ENCODE data around the gene TNRC6C. TPM values are rescaled to one million over a fixed set of nuclear protein-coding genes. Genes with fewer than 3 reads are reported as not detected.
A peak's percentile ranks its signal among the peaks of the same experiment; 100 is the strongest.

The TNRC6C gene
- total and polyA plus RNA-seq, 9 of the 15 experiments (the other 6 are each of a cell fraction or from before 2014, with no cell fraction given) = 0.20 to 4.9 (median 2.3) TPM

GRCh38 chr17:78146471-78146869, 188.0 kb downstream of the TNRC6C start:
- no TSS peak for BruUV-seq (replicated peaks)
- CTCF ChIA-PET (ENCODE audit: low intra/inter-chr PET ratio) = no interaction called here
- TF ChIP-seq CBX3 (IDR thresholded peaks at IDR 0.05; ENCODE audit: borderline replicate concordance in 1 of 2, low read length in 2 of 2) (peak in 1 of 2 experiments; percentile 82; a peak in 2 of 3 replicates), PRMT5 (CRISPR knock-in tag; IDR thresholded peaks at IDR 0.05) (no peak), ZBTB11 (CRISPR knock-in tag; IDR thresholded peaks at IDR 0.05) (0 out of 6 replicates have a peak, but pooled peaks of 1 of the 3 experiments have one; percentile 16), MIER1 (IDR thresholded peaks at IDR 0.05; ENCODE audit: low read depth) (peak; percentile 57; the same call in 1 of the 2 replicates), CBX8 (IDR thresholded peaks at IDR 0.05; ENCODE audit: borderline replicate concordance, extremely low read depth, low read depth, low read length, poor library complexity, severe bottlenecking) (no peak), VEZF1 (CRISPR knock-in tag; IDR thresholded peaks at IDR 0.05) (peak; percentile 8; the same call in 1 of the 2 replicates), GATA2 (CRISPR knock-in tag; IDR thresholded peaks at IDR 0.05) (0 out of 2 replicates have a peak, but pooled peaks have one; percentile 32), PRDM10 (IDR thresholded peaks at IDR 0.05; ENCODE audit: partially characterized antibody) (peak; percentile 44), RCOR1 (IDR thresholded peaks at IDR 0.05; ENCODE audit: borderline replicate concordance in 1 of 2, low read depth in 2 of 2, low read length in 2 of 2) (peak; percentile 69 to 82; a peak in 3 of 4 replicates), MTA3 (IDR thresholded peaks at IDR 0.05; ENCODE audit: borderline replicate concordance) (0 out of 2 replicates have a peak, but pooled peaks have one; percentile 13), SMARCA5 (IDR thresholded peaks at IDR 0.05) (peak; percentile 100), TSC22D4 (tag; IDR thresholded peaks at IDR 0.05) (no peak)

More at GRCh38 chr17:78146471-78146869, 188.0 kb downstream of the TNRC6C start:
- ATAC-seq (no peak), DNase-seq (ENCODE audit: extremely low read depth in 1 of 4, low spot score in 3 of 4) (peak in 1 of 4 experiments; percentile 27), FAIRE-seq (no peak)
- Histone ChIP-seq H4K20me1 (replicated peaks; ENCODE audit: control insufficient read depth, insufficient read depth, low read length) (no peaks in the 10 kb centered on the region), H3K4me1 (replicated peaks in 1 of 2; ENCODE audit: control insufficient read depth in 2 of 2, insufficient read depth in 2 of 2, low read length in 2 of 2) (peaks cover 52 to 93% of the 10 kb centered on the region in 2 experiments), H3K79me2 (ENCODE audit: control insufficient read depth, insufficient read depth, low read length) (peaks cover 25% of the 10 kb centered on the region), H3K36me3 (ENCODE audit: control insufficient read depth, insufficient read depth, low read length) (no peaks in the 10 kb centered on the region), H3K9me3 (replicated peaks; ENCODE audit: control insufficient read depth, insufficient read depth, low read depth, low read length) (no peaks in the 10 kb centered on the region), H3K27me3 (ENCODE audit: control insufficient read depth in 2 of 2, insufficient read depth in 2 of 2, low read length in 2 of 2) (no peaks in the 10 kb centered on the region), H3K4me3 (peak overlapping the region; percentile 38), H3K9ac (ENCODE audit: insufficient read depth in 1 of 2, low read depth in 2 of 2, low read length in 2 of 2) (peak overlapping the region; percentile 72 to 88), H3K9me1 (ENCODE audit: control insufficient read depth, insufficient read depth, low read length) (peaks cover 2% of the 10 kb centered on the region), H3K27ac (ENCODE audit: extremely low read depth, low read depth, low read length) (peak overlapping the region; percentile 85), H2AFZ (ENCODE audit: low read depth, low read length) (peak overlapping the region; percentile 60), H3K4me2 (ENCODE audit: insufficient read depth, low read length) (peak overlapping the region; percentile 89)
- intact Hi-C loops (cut with micrococcal nuclease) = loop anchor here (1.0 kb wide), 1 partner anchor 18 kb away; no protein-coding TSS in a partner anchor
- 29% methylated on average over 7 of the region's 7 CpGs for WGBS (ENCODE audit: insufficient coverage, low coverage, missing lambda C conversion rate)
- in situ Hi-C loops (cut with MboI) = no loop called here
- POLR2A ChIA-PET = interaction anchor here (0.7 to 0.9 kb wide), 2 partner anchors 11 to 593 kb away, joined by 3 read pairs; no protein-coding TSS in a partner anchor
